GM19397 (cell line): ENCODE results near the gene PSMG1.
"Not testable (repeated sequence)": the region's sequence is repeated elsewhere in the genome, so short reads cannot be mapped to it uniquely, and the experiment has no call there.

Source experiments
- ATAC-seq: cut with Tn5 transposase; IDR thresholded peaks from one replicate; pipeline ENCODE4 v1.9.1; 2021; ENCODE audit warnings: mild to moderate bottlenecking, moderate library complexity; ENCODE audit not compliant: unreplicated experiment

The PSMG1 gene

GRCh38 chr21:39183272-39184049, at the start of gene PSMG1:
Gene PSMG1 (minus strand): TSS chr21:39183451. CDS start chr21:39183385, 66 bp downstream.
- peak; percentile 91 for ATAC-seq

DNA sequence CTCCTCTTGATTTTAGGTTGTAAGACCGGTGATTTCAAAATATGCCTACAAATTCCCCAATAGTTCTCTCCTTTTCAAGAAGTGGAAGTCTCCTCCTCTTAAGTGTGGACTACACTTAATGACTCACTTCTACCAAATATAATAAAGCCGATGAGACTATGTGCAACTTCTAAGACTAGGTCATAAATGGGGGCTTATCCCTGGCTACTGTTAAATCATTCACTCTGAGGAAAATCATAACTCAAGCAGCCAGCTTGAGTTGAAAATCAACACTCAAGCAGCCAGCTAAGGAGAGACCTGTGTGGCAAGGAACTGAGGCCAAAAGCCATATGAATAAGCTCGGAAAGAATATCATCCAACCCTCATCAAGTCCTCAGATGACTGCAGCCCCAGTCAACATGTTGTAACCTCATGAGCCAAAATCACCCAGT, 49.6 kb upstream of the PSMG1 start:
- ATAC-seq, result no peak

DNA sequence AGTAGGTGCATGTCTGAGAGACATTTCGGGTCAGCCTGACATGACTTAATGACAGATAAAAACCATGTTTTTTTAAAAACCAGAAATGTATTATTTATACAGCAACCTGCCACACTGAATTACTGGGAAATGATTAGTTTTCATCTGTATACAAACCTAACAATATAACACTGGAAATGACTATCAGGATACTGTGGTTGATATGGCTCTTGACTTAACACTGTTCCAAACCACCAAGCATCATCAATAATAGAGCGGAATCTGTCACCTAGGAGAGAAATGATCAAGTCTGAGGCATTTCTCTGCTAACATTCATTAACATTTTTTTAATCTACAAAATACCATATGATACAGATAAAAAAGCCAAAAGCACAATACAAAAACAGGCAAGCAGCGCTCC, 41.7 kb upstream of the PSMG1 start:
- no peak for ATAC-seq

- ATAC-seq, result no peak
Observed at GRCh38 chr21:39221997-39222486, 38.8 kb upstream of the PSMG1 start.

- ATAC-seq, result no peak
Observed at GRCh38 chr21:39221282-39221996, 38.2 kb upstream of the PSMG1 start.

GRCh38 chr21:39220875-39221274, 37.6 kb upstream of the PSMG1 start:
- ATAC-seq, result not testable (repeated sequence)

DNA sequence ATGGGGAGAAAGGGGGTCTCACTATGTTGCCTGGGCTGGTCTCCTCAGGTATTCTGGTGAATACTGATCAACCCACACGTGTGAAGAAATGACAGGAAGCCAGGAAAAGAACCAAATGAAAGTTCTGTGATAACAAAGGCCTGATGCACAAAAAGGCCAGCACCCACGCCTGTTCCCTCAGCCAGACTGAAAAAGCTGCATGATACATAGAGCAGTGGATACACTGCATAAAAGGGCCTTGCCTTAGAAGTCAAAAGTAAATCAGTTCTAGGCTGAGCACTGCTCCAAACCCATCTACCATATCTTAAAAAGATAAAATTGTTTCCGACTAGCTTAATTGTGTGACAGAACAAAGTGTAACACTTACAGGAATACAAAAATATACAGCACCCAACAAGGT, 36.9 kb upstream of the PSMG1 start:
- ATAC-seq, result no peak

- ATAC-seq, result no peak
Observed at GRCh38 chr21:39218082-39218409, 34.8 kb upstream of the PSMG1 start.

DNA sequence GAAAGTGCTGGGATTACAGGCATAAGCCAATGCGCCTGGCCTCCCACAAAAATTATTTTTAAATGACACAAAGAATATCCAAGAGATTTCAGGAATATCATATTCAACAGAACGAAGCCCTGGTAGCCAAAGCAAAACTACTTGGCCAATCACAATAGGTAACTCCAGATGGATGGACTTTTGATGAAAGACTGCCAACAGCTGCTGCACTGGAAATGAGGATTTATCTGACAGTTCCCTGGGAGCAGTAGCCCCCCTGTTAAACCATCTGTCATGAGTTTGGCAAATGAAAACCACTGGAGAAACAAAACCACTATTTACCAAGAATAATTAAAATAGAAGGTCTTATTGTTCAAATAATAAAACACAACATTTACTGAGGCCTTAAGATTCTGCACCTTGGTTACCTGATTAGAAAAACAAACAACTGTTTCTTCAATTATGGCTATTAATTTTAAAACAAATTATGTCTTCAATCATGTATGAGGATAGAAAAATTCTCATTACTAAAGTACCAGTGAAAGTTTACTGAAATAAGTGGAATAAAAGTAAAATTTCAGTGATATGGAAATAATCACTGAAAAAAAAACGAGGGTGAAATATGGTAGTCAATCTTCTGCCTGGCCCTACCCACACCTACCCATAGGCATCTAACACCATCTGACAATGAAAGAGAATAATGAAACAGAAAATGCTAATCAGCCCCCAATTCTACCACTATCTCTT, 34.3 kb upstream of the PSMG1 start:
- no peak for ATAC-seq

- no peak for ATAC-seq
Observed at GRCh38 chr21:39216290-39216689, 33.0 kb upstream of the PSMG1 start.

- ATAC-seq, result no peak
Observed at GRCh38 chr21:39215078-39215477, 31.8 kb upstream of the PSMG1 start.

GRCh38 chr21:39209334-39209688, 26.1 kb upstream of the PSMG1 start:
- no peak for ATAC-seq

GRCh38 chr21:39208624-39209333, 25.5 kb upstream of the PSMG1 start:
- no peak for ATAC-seq

- no peak for ATAC-seq
Observed at GRCh38 chr21:39204134-39204533, 20.9 kb upstream of the PSMG1 start.

DNA sequence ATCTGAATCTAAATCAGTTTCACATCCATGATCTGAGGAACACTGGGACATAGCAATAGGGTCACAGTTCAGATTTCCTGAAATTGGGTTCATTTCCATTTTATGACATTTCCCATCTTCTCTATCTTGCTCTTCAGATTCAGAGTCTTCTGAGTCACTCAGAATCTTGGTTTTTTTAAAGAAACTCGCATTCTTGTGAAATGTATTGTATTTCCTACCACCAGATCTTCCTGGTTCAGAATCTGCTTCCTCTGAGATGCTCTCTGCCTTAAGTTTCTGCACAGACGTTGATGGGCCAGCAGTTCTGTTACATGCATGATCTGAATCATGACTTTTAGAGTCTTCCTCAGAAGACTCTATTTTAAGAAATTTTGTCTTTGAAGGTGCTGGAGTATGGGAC, 15.5 kb upstream of the PSMG1 start:
- no peak for ATAC-seq

GRCh38 chr21:39197448-39198233, 14.4 kb upstream of the PSMG1 start:
- no peak for ATAC-seq

GRCh38 chr21:39196838-39197237, 13.6 kb upstream of the PSMG1 start:
- no peak for ATAC-seq

- no peak for ATAC-seq
Observed at GRCh38 chr21:39196310-39196709, 13.1 kb upstream of the PSMG1 start.

- no peak for ATAC-seq
Observed at GRCh38 chr21:39193380-39193779, 10.1 kb upstream of the PSMG1 start.

GRCh38 chr21:39189857-39190604, 6.8 kb upstream of the PSMG1 start:
- no peak for ATAC-seq
